WTC11 (cell line): Measurements from ENCODE around the gene MACROD2. TPM values are rescaled to one million over a fixed set of nuclear protein-coding genes. Genes with fewer than 3 reads are reported as not detected.

Source experiments
- ATAC-seq: fragments of 200-7000 bp; cut with Tn5 transposase; 2 replicates; pipeline ENCODE4 v1.10.0; 2021; ENCODE audit warnings: mild to moderate bottlenecking, moderate library complexity
- CTCF ChIA-PET: fragments of 300-600 bp; sonication (Branson Sonifier 250); formaldehyde crosslinking; loops from one replicate; lab custom pipeline; 2021; ENCODE audit warnings: antibody characterized with exemption; lab: Charles Lee
- POLR2A ChIA-PET: fragments of 350-600 bp; sonication (Branson Sonifier 250); formaldehyde crosslinking; loops from one replicate; lab custom pipeline; 2021; ENCODE audit warnings: antibody characterized with exemption; lab: Charles Lee
- DNase-seq: peaks from one replicate; pipeline ENCODE4 v3.0.0; 2021; ENCODE audit warnings: low spot score
- H3K27ac Mint-ChIP-seq: 2 replicates; pipeline ENCODE4 v1.8.0; 2021; ENCODE audit warnings: mixed read lengths
- H3K27me3 Mint-ChIP-seq: 2 replicates; pipeline ENCODE4 v1.8.0; 2021; ENCODE audit warnings: low read depth, mild to moderate bottlenecking, moderate library complexity, mixed read lengths
- H3K36me3 Mint-ChIP-seq: 2 replicates; pipeline ENCODE4 v1.8.0; 2021; ENCODE audit warnings: mixed read lengths
- H3K4me1 Mint-ChIP-seq: 2 replicates; pipeline ENCODE4 v1.8.0; 2022; ENCODE audit warnings: mixed read lengths
- H3K4me3 Mint-ChIP-seq: 2 replicates; pipeline ENCODE4 v1.8.0; 2021; ENCODE audit warnings: mild to moderate bottlenecking, moderate library complexity, mixed read lengths
- H3K9me3 Mint-ChIP-seq: 2 replicates; pipeline ENCODE4 v1.8.0; 2021; ENCODE audit warnings: mixed read lengths
- ELF4 ChIP-seq: sonication (generic); formaldehyde crosslinking; IDR thresholded peaks from 2 replicates; pipeline ENCODE4 v1.8.1; 2022; ENCODE audit warnings: low read depth, mild to moderate bottlenecking, moderate library complexity, missing genetic modification reagents
- GTF2I ChIP-seq: fragments of 250-450 bp; sonication (Bioruptor Pico); conservative IDR thresholded peaks from 2 replicates; pipeline ENCODE4 v1.4.0; 2021; ENCODE audit warnings: mild to moderate bottlenecking
- KAT7 ChIP-seq: sonication (generic); formaldehyde crosslinking; IDR thresholded peaks from 2 replicates; pipeline ENCODE4 v1.8.1; 2023; ENCODE audit warnings: missing genetic modification reagents, mild to moderate bottlenecking, borderline replicate concordance
- MAX ChIP-seq: sonication (generic); formaldehyde crosslinking; IDR thresholded peaks from 2 replicates; pipeline ENCODE4 v1.8.0; 2022; ENCODE audit warnings: mild to moderate bottlenecking, missing genetic modification reagents
- MLX ChIP-seq: sonication (generic); formaldehyde crosslinking; IDR thresholded peaks from 2 replicates; pipeline ENCODE4 v1.8.1; 2023; ENCODE audit warnings: mild to moderate bottlenecking, missing genetic modification reagents, moderate library complexity
- NFATC4 ChIP-seq: fragments of 250-450 bp; sonication (Bioruptor Pico); IDR thresholded peaks from 2 replicates; pipeline ENCODE4 v1.9.0; 2021; ENCODE audit warnings: mild to moderate bottlenecking
- NR3C1 ChIP-seq: sonication (generic); formaldehyde crosslinking; conservative IDR thresholded peaks from 2 replicates; pipeline ENCODE4 v1.8.1; 2023; ENCODE audit warnings: low read depth, mild to moderate bottlenecking, missing genetic modification reagents
- OVOL2 ChIP-seq: fragments of 250-450 bp; sonication (Bioruptor Pico); IDR thresholded peaks from 2 replicates; pipeline ENCODE4 v1.9.0; 2021; ENCODE audit warnings: mild to moderate bottlenecking, borderline replicate concordance
- TCF7 ChIP-seq: sonication (generic); formaldehyde crosslinking; IDR thresholded peaks from 2 replicates; pipeline ENCODE4 v1.8.0; 2022; ENCODE audit warnings: mild to moderate bottlenecking, low read depth, missing genetic modification reagents, moderate library complexity
- ZNF219 ChIP-seq: sonication (generic); formaldehyde crosslinking; IDR thresholded peaks from 2 replicates; pipeline ENCODE4 v1.8.0; 2023; ENCODE audit warnings: missing genetic modification reagents, mild to moderate bottlenecking, borderline replicate concordance
- total RNA-seq: library from RNA; stranded (reverse); gene quantifications from 3 replicates; pipeline ENCODE4 v1.2.3, GENCODE V29; 2021
- TF ChIP-seq, protein P1 (sequence below): sonication (generic); formaldehyde crosslinking; IDR thresholded peaks from 2 replicates; pipeline ENCODE4 v1.8.1; 2023; ENCODE audit warnings: mild to moderate bottlenecking, moderate library complexity, missing genetic modification reagents
- TF ChIP-seq, protein P2 (sequence below): sonication (generic); formaldehyde crosslinking; IDR thresholded peaks from 2 replicates; pipeline ENCODE4 v1.8.1; 2023; ENCODE audit warnings: mild to moderate bottlenecking, missing genetic modification reagents
- TF ChIP-seq, protein P3 (sequence below): sonication (generic); formaldehyde crosslinking; IDR thresholded peaks from 2 replicates; pipeline ENCODE4 v1.8.1; 2022; ENCODE audit warnings: low read depth, missing genetic modification reagents, borderline replicate concordance
- TF ChIP-seq, protein P4 (sequence below): sonication (generic); formaldehyde crosslinking; IDR thresholded peaks from 2 replicates; pipeline ENCODE4 v1.8.0; 2023; ENCODE audit warnings: missing genetic modification reagents
- TF ChIP-seq, protein P5 (sequence below): sonication (generic); formaldehyde crosslinking; conservative IDR thresholded peaks from 2 replicates; pipeline ENCODE4 v1.8.1; 2022; ENCODE audit warnings: mild to moderate bottlenecking, missing genetic modification reagents
- TF ChIP-seq, protein P6 (sequence below): sonication (generic); formaldehyde crosslinking; conservative IDR thresholded peaks from 2 replicates; pipeline ENCODE4 v1.8.1; 2023; ENCODE audit warnings: mild to moderate bottlenecking, low read depth, missing genetic modification reagents, moderate library complexity
- TF ChIP-seq, protein P7 (sequence below): sonication (generic); formaldehyde crosslinking; IDR thresholded peaks from 2 replicates; pipeline ENCODE4 v1.8.0; 2022; ENCODE audit warnings: missing genetic modification reagents

The MACROD2 gene
- total RNA-seq, 1 experiment from 2014 or later: 4.1 TPM

- TF ChIP-seq, protein P1, sequence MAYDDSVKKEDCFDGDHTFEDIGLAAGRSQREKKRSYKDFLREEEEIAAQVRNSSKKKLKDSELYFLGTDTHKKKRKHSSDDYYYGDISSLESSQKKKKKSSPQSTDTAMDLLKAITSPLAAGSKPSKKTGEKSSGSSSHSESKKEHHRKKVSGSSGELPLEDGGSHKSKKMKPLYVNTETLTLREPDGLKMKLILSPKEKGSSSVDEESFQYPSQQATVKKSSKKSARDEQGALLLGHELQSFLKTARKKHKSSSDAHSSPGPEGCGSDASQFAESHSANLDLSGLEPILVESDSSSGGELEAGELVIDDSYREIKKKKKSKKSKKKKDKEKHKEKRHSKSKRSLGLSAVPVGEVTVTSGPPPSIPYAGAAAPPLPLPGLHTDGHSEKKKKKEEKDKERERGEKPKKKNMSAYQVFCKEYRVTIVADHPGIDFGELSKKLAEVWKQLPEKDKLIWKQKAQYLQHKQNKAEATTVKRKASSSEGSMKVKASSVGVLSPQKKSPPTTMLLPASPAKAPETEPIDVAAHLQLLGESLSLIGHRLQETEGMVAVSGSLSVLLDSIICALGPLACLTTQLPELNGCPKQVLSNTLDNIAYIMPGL: no peak
- no peak for TF ChIP-seq ELF4 (CRISPR knock-in tag)
- no peak for TF ChIP-seq GTF2I
- no peak for TF ChIP-seq NR3C1 (CRISPR knock-in tag)
- no peak for TF ChIP-seq TCF7 (CRISPR knock-in tag)
- TF ChIP-seq MLX: no peak
- no peak for TF ChIP-seq ZNF219 (CRISPR knock-in tag)
- no peak for TF ChIP-seq OVOL2 (CRISPR knock-in tag)
- TF ChIP-seq, protein P2, sequence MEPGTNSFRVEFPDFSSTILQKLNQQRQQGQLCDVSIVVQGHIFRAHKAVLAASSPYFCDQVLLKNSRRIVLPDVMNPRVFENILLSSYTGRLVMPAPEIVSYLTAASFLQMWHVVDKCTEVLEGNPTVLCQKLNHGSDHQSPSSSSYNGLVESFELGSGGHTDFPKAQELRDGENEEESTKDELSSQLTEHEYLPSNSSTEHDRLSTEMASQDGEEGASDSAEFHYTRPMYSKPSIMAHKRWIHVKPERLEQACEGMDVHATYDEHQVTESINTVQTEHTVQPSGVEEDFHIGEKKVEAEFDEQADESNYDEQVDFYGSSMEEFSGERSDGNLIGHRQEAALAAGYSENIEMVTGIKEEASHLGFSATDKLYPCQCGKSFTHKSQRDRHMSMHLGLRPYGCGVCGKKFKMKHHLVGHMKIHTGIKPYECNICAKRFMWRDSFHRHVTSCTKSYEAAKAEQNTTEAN (CRISPR knock-in tag): no peak
- TF ChIP-seq, protein P3, sequence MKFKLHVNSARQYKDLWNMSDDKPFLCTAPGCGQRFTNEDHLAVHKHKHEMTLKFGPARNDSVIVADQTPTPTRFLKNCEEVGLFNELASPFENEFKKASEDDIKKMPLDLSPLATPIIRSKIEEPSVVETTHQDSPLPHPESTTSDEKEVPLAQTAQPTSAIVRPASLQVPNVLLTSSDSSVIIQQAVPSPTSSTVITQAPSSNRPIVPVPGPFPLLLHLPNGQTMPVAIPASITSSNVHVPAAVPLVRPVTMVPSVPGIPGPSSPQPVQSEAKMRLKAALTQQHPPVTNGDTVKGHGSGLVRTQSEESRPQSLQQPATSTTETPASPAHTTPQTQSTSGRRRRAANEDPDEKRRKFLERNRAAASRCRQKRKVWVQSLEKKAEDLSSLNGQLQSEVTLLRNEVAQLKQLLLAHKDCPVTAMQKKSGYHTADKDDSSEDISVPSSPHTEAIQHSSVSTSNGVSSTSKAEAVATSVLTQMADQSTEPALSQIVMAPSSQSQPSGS (CRISPR knock-in tag): no peak
- TF ChIP-seq, protein P4, sequence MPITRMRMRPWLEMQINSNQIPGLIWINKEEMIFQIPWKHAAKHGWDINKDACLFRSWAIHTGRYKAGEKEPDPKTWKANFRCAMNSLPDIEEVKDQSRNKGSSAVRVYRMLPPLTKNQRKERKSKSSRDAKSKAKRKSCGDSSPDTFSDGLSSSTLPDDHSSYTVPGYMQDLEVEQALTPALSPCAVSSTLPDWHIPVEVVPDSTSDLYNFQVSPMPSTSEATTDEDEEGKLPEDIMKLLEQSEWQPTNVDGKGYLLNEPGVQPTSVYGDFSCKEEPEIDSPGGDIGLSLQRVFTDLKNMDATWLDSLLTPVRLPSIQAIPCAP (CRISPR knock-in tag): no peak
- TF ChIP-seq, protein P5, sequence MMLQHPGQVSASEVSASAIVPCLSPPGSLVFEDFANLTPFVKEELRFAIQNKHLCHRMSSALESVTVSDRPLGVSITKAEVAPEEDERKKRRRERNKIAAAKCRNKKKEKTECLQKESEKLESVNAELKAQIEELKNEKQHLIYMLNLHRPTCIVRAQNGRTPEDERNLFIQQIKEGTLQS (CRISPR knock-in tag): no peak
Measured at GRCh38 chr20:15515691-15516090, 1520.4 kb downstream of the MACROD2 start (continued).

DNA sequence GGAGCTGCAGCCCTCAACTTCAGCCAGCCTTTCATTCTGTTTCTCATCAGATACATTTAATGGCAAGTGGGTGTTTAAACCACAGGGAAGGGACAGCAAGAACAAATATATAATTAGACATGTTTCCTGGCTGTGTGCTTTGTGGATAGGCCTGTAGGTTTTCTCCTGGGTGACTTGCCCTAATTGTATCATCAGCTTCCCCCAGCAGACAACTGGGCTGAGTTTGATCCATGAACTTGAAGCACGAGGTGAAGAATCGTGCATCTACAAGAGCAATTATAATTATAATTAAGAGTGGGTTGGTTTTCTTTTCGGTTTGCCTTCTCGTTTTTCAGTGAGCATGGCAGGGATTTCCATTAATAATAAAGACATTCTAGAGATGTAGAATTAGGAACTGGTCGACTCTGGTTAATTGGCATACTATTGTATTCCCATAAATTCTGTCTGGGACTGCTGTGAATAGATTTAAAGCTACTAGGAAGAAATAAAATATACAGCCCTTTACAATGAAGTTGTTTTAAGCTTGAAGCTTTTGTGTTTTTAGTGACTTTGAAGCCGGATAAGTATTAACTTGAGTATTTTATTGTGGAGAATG lies 1525.7 kb downstream of the MACROD2 start:
- H3K27ac Mint-ChIP-seq: no peak overlapping the region
- H3K9me3 Mint-ChIP-seq: peaks cover 16% of the 10 kb centered on the region

More for the DNA sequence above, 1525.7 kb downstream of the MACROD2 start:
- H3K4me1 Mint-ChIP-seq: no peaks in the 10 kb centered on the region
- CTCF ChIA-PET: no interaction called here
- POLR2A ChIA-PET: no interaction called here
- no peak overlapping the region for H3K4me3 Mint-ChIP-seq
- TF ChIP-seq KAT7 (CRISPR knock-in tag) (no peak), NFATC4 (CRISPR knock-in tag) (no peak), MAX (CRISPR knock-in tag) (no peak)
- TF ChIP-seq, protein P6, sequence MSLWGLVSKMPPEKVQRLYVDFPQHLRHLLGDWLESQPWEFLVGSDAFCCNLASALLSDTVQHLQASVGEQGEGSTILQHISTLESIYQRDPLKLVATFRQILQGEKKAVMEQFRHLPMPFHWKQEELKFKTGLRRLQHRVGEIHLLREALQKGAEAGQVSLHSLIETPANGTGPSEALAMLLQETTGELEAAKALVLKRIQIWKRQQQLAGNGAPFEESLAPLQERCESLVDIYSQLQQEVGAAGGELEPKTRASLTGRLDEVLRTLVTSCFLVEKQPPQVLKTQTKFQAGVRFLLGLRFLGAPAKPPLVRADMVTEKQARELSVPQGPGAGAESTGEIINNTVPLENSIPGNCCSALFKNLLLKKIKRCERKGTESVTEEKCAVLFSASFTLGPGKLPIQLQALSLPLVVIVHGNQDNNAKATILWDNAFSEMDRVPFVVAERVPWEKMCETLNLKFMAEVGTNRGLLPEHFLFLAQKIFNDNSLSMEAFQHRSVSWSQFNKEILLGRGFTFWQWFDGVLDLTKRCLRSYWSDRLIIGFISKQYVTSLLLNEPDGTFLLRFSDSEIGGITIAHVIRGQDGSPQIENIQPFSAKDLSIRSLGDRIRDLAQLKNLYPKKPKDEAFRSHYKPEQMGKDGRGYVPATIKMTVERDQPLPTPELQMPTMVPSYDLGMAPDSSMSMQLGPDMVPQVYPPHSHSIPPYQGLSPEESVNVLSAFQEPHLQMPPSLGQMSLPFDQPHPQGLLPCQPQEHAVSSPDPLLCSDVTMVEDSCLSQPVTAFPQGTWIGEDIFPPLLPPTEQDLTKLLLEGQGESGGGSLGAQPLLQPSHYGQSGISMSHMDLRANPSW (CRISPR knock-in tag): no peak
- TF ChIP-seq, protein P7, sequence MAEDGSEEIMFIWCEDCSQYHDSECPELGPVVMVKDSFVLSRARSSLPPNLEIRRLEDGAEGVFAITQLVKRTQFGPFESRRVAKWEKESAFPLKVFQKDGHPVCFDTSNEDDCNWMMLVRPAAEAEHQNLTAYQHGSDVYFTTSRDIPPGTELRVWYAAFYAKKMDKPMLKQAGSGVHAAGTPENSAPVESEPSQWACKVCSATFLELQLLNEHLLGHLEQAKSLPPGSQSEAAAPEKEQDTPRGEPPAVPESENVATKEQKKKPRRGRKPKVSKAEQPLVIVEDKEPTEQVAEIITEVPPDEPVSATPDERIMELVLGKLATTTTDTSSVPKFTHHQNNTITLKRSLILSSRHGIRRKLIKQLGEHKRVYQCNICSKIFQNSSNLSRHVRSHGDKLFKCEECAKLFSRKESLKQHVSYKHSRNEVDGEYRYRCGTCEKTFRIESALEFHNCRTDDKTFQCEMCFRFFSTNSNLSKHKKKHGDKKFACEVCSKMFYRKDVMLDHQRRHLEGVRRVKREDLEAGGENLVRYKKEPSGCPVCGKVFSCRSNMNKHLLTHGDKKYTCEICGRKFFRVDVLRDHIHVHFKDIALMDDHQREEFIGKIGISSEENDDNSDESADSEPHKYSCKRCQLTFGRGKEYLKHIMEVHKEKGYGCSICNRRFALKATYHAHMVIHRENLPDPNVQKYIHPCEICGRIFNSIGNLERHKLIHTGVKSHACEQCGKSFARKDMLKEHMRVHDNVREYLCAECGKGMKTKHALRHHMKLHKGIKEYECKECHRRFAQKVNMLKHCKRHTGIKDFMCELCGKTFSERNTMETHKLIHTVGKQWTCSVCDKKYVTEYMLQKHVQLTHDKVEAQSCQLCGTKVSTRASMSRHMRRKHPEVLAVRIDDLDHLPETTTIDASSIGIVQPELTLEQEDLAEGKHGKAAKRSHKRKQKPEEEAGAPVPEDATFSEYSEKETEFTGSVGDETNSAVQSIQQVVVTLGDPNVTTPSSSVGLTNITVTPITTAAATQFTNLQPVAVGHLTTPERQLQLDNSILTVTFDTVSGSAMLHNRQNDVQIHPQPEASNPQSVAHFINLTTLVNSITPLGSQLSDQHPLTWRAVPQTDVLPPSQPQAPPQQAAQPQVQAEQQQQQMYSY (CRISPR knock-in tag): no peak
- no peak for DNase-seq
- H3K27me3 Mint-ChIP-seq: no peaks in the 10 kb centered on the region; the same call in 1 of the 2 replicates
- no peak for ATAC-seq
- H3K36me3 Mint-ChIP-seq: no peaks in the 10 kb centered on the region
